Measurements from ENCODE around the gene APH1A.

DNA sequence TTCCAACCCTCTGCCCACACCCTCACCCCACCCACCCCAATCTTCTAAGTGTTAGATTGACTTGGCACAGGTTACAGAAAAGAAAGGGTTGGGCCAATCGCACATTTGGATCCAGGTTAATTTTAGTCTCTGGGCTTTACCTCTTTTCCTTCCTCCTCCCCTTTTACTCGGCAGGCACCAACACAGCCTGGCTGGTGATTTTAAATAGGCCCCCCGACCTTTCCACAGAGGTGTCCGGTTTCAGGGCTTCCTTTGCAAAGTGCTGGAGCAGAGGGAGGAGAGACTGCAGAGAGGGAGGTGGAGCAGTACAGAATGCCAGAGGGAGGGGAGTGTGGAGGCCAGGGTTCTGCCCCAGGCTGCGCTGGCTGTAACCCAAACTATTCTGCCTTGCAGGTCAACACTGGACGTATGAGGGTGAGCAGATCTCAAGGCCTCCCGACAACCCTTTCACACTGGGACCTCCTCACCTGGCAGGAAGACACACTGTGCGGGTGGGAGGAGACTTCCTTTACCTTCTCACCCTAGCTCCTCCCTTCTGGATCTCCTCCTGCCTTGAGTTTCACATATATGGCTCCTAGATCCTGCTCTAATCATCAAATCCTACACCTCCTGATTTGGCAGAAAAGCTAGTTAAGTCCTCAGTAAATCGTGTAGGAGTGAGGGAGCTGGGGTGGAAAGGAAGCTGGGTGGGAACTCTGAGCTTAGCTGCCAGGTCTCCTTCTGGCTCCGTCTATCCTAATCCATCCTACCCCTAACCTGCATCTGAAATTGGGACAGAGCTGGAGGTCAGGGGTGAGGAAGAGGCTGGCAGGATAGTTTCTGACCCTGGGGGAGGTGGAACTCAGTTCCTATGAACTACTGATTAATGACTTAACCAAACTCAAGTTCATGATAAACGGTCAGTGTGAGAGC, 8.8 kb downstream of the APH1A start:
- TF ChIP-seq CTCF (conservative IDR thresholded peaks at IDR 0.05; ENCODE audit: low read depth, low read length), result no peak
- TF ChIP-seq EZH2 (IDR thresholded peaks at IDR 0.05; ENCODE audit: low read length, unreplicated experiment), result no peak

Measured in PC-3 (cell line).